HG03095 (cell line): ENCODE data around the gene RAET1G.
A peak's percentile ranks its signal among the peaks of the same experiment; 100 is the strongest.
"Not testable (repeated sequence)": the region's sequence is repeated elsewhere in the genome, so short reads cannot be mapped to it uniquely, and the experiment has no call there.

Experiments
- ATAC-seq: cut with Tn5 transposase; IDR thresholded peaks from one replicate; pipeline ENCODE4 v1.9.1; 2021; ENCODE audit warnings: moderate library complexity; ENCODE audit not compliant: unreplicated experiment

Gene RAET1G

DNA sequence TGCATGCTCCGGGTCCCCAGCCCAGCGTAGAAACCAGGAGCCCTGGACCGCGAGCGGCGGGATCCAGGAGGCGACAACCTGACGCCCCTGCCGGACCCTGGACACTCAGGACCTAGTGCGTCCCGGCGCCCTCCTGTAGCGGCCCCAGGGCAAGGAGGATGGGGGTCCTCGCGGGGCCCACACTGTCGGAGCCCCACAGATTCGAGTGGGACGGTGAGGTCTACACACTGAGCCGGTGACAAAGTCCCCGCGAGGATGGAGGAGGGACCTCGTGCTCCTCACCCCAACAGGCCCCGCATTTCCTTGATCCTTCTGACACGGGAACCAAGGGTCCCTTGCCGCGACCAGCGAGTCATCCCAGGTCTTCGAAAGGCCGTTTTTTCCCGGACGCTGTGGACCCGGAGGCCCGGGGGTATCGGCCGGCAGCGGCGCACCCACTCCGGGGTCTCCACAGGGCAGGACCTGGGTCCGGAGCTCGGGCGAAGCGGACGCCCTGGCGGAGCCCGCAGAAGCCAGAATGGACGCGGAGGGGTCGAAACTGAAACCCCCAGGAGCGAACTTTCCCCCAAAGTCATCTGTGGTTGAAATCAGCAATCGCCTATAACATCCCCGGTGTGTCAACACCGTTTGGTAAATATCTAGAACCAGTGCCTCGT is 31.5 kb upstream of the RAET1G start:
- not testable (repeated sequence) for ATAC-seq

- not testable (repeated sequence) for ATAC-seq
Measured at GRCh38 chr6:149953934-149954327, 31.0 kb upstream of the RAET1G start.

DNA sequence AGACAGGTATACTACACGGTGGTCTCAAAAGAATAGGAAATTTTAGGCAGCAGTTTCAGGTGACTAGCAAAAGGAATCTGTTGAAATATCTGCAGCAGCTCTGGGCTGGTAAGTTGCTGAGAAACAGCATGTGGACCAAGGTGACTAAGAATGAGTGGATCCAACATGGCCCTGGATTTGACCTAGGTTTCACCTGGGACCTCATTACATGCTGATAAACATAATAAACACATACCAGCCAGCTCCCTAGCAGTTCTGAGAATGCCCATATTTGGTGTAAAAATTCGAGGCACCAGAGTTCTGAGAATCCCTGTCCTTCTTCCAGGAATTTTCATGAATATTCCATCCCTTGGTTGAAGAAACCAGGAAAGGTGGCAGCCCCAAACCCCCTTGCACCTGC is 30.5 kb upstream of the RAET1G start:
- not testable (repeated sequence) for ATAC-seq

GRCh38 chr6:149951626-149952025 is 28.7 kb upstream of the RAET1G start:
- no peak for ATAC-seq

DNA sequence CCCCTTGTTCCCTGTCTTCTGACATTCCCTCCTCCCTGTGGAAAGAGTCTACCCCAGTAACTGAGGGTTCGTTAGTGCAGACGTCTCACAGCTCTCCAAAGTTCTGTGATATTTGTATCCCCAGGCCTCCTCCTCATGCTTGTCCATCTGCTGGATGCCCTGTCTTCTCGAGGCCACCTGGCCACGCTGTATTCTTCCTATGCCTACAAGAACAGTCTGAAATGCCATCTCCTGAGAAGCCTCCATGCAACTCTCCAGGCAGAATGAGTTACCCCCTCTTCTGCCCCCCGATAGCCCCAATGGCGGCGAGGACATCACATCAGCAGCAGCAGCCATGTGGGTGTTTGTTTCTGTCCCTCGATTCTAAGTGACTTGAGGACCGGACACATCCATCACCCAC is 28.2 kb upstream of the RAET1G start:
- no peak for ATAC-seq

GRCh38 chr6:149950423-149950822 is 27.5 kb upstream of the RAET1G start:
- ATAC-seq: no peak

DNA sequence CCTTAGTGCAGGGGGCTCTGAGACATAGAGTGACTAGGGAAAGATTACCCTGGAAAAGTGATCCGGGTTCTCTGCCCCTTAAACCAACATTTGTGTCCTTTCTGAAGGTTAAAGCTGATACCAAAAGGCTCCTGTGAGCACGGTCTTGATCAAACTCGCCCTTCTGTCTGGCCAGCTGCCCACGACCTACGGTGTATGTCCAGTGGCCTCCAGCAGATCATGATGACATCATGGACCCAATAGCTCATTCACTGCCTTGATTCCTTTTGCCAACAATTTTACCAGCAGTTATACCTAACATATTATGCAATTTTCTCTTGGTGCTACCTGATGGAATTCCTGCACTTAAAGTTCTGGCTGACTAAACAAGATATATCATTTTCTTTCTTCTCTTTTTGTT is 25.7 kb upstream of the RAET1G start:
- no peak for ATAC-seq

DNA sequence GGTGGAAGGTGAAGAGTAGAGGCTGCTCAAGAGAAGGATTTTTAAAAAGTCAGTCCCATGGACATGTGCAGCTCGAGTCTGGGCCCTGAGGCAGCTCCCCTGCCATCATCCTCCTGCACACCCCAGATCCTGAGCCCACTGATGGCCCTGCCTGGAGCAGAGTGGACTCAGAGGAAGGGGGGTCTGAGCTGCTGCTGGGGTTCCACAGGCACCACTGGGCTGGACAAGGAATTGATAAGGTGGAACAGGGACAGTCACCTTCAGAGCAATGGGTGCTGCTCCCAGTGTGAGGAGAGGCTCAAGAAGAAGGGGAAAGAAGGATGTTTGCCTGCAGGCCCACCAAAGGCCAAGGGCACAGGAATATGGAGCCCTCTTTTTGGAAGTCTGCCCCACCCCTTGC is 25.1 kb upstream of the RAET1G start:
- no peak for ATAC-seq

GRCh38 chr6:149947533-149947932 is 24.6 kb upstream of the RAET1G start:
- ATAC-seq: not testable (repeated sequence)

GRCh38 chr6:149946631-149947030 is 23.7 kb upstream of the RAET1G start:
- not testable (repeated sequence) for ATAC-seq

- ATAC-seq: not testable (repeated sequence)
Measured at GRCh38 chr6:149945276-149945675, 22.4 kb upstream of the RAET1G start.

- not testable (repeated sequence) for ATAC-seq
Measured at GRCh38 chr6:149943321-149943720, 20.4 kb upstream of the RAET1G start.

DNA sequence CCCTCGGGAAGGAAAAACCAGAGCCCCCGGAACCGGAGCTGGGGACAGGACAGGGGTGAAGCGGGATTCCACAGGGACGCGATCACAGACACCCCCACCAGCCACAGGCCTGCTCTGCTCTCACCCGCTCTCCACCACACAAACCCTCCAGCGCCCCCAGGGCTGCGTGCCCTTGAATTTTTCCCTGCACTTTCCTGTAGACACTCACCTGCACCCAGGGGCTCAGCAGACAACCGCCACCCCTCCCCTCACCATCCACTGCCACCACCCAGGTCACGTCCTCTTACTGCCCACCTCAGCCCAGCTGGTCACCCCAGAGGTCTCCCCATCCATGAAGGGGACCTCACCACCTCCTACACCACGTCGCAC is 19.5 kb upstream of the RAET1G start:
- no peak for ATAC-seq

GRCh38 chr6:149941583-149942460 is 18.9 kb upstream of the RAET1G start, which contains the start of gene ULBP2:
ULBP2 (plus strand) TSS chr6:149942014; CDS start chr6:149942073, 59 bp downstream.
- no peak for ATAC-seq

- ATAC-seq: no peak
Measured at GRCh38 chr6:149940672-149940982, 17.7 kb upstream of the RAET1G start.

DNA sequence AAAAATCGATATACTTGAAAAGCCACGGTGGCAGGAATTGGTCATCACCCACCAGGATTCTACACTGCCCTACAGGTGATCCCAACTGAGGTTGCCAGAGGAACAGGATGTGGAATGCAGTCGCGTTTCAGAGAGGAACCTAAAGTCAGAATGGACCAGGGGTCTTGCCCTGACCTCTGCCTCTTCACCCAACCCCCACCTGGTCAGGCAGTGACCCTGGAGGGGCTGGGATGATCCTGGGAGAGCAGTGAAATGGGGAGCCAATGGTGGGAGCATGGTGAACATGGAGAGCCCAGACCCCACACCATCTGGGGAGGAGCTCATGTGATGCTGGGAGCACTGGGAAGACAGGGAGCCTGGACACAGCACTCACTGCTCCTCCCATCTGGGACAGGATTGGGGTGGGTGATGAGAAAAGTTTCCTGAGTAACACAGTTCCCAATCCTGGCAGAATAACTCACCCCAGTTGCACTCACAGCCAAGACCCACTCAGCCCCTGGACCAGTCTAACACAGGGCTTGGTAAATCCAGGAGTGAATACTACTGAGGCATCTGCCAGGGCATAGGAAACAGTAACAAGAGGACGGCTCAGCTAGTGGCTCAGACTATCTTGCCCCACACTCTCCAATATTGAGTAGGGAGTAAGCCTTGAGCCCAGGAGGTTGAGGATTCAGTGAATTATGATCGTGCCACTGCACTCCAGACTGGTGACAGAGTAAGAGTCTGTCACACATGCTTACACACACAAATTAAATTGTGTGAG is 17.2 kb upstream of the RAET1G start:
- ATAC-seq: no peak

DNA sequence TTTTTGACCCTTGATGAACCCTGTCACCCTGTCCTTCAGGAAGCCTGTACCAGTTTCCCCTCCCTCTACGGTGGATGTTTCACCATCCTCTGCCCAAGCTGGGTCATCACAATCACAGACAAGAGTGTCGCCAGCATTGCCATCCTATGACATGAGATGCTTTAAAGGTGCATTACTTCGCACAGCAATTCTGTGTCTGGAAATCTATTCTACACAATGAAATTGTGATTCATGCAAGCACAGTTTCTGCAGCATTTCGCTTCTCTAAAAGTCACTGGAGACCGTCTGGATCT is 16.4 kb upstream of the RAET1G start:
- no peak for ATAC-seq

- ATAC-seq: peak; percentile 87
Measured at GRCh38 chr6:149938571-149939355, 15.8 kb upstream of the RAET1G start.

GRCh38 chr6:149938013-149938570 is 15.2 kb upstream of the RAET1G start:
- not testable (repeated sequence) for ATAC-seq

DNA sequence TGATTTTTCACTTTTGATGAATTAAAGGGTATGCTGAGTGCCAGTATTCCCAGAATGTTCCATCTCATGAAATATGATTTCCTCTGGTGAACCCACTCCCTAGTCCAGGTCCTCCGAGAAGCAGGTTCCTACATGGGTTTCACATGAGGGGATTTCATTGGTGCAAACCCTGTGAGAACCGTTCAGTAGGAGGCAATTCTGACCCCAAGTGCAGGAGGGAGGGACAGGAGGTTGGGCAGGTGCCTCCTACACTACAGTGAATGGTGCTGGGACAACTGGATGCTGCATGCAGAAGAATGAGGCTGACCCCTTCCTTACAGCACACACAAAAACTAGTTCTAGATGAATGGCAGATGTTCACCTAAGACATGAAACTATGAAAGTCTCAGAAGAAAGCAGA is 13.8 kb upstream of the RAET1G start:
- no peak for ATAC-seq

DNA sequence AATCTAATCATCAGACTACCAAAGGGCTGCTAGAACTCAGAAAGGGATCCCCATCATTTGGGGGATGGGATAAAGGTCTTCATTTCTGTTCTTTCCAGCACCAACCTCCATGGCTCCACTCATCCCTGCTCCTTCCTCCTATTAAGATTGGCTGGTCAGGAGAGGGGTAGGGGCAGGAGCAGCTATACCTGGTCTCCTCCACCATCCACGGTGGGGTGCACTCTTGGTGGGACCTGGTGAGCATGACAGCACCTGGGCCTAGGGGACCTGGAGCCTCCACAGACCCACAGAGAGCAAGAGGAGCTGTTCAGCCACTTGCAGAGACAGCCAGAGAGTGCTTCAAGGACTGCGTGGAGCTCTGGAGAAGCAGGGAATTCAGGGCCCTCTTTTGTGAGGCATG is 12.7 kb upstream of the RAET1G start:
- no peak for ATAC-seq
